RWPE2 (cell line): ENCODE results near the gene WDR20.
"Not testable (repeated sequence)": the region's sequence is repeated elsewhere in the genome, so short reads cannot be mapped to it uniquely, and the experiment has no call there.

ENCODE experiments used
- ATAC-seq: fragments of 200-7000 bp; cut with Tn5 transposase; 3 replicates; pipeline ENCODE4 v1.9.1; 2021; ENCODE audit warnings: low read depth
- DNase-seq: peaks from one replicate; pipeline ENCODE4 v3.0.0-alpha.2; 2020; ENCODE audit warnings: low spot score
- H3K27ac ChIP-seq: fragments of 450-650 bp; 2 replicates; pipeline ENCODE4 v1.5.1; 2017; ENCODE audit warnings: mild to moderate bottlenecking; ENCODE audit not compliant: poor library complexity, severe bottlenecking
- H3K27me3 ChIP-seq: fragments of 250-450 bp; sonication (Bioruptor Pico); 2 replicates; pipeline ENCODE4 v1.5.1; 2021; ENCODE audit warnings: mild to moderate bottlenecking, moderate library complexity; ENCODE audit not compliant: insufficient read depth, poor library complexity, severe bottlenecking
- H3K36me3 ChIP-seq: fragments of 250-450 bp; sonication (Bioruptor Pico); 2 replicates; pipeline ENCODE4 v1.5.1; 2020; ENCODE audit warnings: low read depth, mild to moderate bottlenecking, moderate library complexity
- H3K4me1 ChIP-seq: fragments of 250-450 bp; sonication (Bioruptor Pico); 2 replicates; pipeline ENCODE4 v1.5.1; 2021; ENCODE audit warnings: mild to moderate bottlenecking, moderate library complexity; ENCODE audit not compliant: insufficient read depth, poor library complexity, severe bottlenecking
- H3K4me3 ChIP-seq: fragments of 250-450 bp; sonication (Bioruptor Pico); 2 replicates; pipeline ENCODE4 v1.5.1; 2021; ENCODE audit warnings: mild to moderate bottlenecking, moderate library complexity; ENCODE audit not compliant: severe bottlenecking
- H3K9me3 ChIP-seq: fragments of 250-450 bp; sonication (Bioruptor Pico); 2 replicates; pipeline ENCODE4 v1.5.1; 2021; ENCODE audit warnings: mild to moderate bottlenecking, moderate library complexity; ENCODE audit not compliant: severe bottlenecking
- CTCF ChIP-seq: fragments of 450-650 bp; IDR thresholded peaks from one replicate; pipeline ENCODE4 v1.5.1; 2017; ENCODE audit warnings: mild to moderate bottlenecking, moderate library complexity; ENCODE audit not compliant: poor library complexity, severe bottlenecking

WDR20 gene

GRCh38 chr14:102164241-102164641 lies 24.5 kb downstream of the WDR20 start:
- no peak for TF ChIP-seq CTCF
- DNase-seq = no peak
- peak; percentile 72; the same call in 1 of the 3 replicates for ATAC-seq
- H3K4me1 ChIP-seq = peaks cover 4% of the 10 kb centered on the region
- no peaks in the 10 kb centered on the region for H3K9me3 ChIP-seq
- H3K36me3 ChIP-seq = peaks cover 8% of the 10 kb centered on the region; the same call in 1 of the 2 replicates
- H3K27ac ChIP-seq = no peak overlapping the region
- no peak overlapping the region for H3K4me3 ChIP-seq
- no peaks in the 10 kb centered on the region for H3K27me3 ChIP-seq

GRCh38 chr14:102164965-102165364 lies 25.3 kb downstream of the WDR20 start:
- ATAC-seq (no peak), DNase-seq (no peak)
- no peaks in the 10 kb centered on the region for H3K27me3 ChIP-seq
- H3K9me3 ChIP-seq = no peaks in the 10 kb centered on the region
- TF ChIP-seq CTCF = no peak
- peaks cover 12% of the 10 kb centered on the region for H3K36me3 ChIP-seq
- peaks cover 4% of the 10 kb centered on the region for H3K4me1 ChIP-seq
- H3K27ac ChIP-seq = no peak overlapping the region
- H3K4me3 ChIP-seq = no peak overlapping the region

- H3K9me3 ChIP-seq = no peaks in the 10 kb centered on the region
- H3K27ac ChIP-seq = no peak overlapping the region
- no peak for TF ChIP-seq CTCF
- no peak for ATAC-seq
- H3K4me3 ChIP-seq = no peak overlapping the region
- peaks cover 6% of the 10 kb centered on the region for H3K36me3 ChIP-seq
- no peaks in the 10 kb centered on the region for H3K27me3 ChIP-seq
- no peak for DNase-seq
- H3K4me1 ChIP-seq = peaks cover 4% of the 10 kb centered on the region
These were observed 30.4 kb downstream of the WDR20 start for GRCh38 chr14:102170061-102170460.

GRCh38 chr14:102171173-102172020 lies 31.7 kb downstream of the WDR20 start:
- Histone ChIP-seq H3K4me3 (no peak overlapping the region), H3K9me3 (no peaks in the 10 kb centered on the region), H3K27ac (no peak overlapping the region), H3K36me3 (peaks cover 6% of the 10 kb centered on the region), H3K27me3 (no peaks in the 10 kb centered on the region), H3K4me1 (peaks cover 4% of the 10 kb centered on the region)
- TF ChIP-seq CTCF = no peak
- ATAC-seq = no peak
- DNase-seq = no peak

- H3K4me1 ChIP-seq, H3K27me3 ChIP-seq, DNase-seq, ATAC-seq, H3K27ac ChIP-seq, H3K4me3 ChIP-seq, H3K36me3 ChIP-seq, H3K9me3 ChIP-seq: not testable (repeated sequence)
These were observed 32.2 kb downstream of the WDR20 start for GRCh38 chr14:102172021-102172272.

- H3K4me1 ChIP-seq, H3K4me3 ChIP-seq, DNase-seq, H3K36me3 ChIP-seq, H3K27ac ChIP-seq, H3K9me3 ChIP-seq, H3K27me3 ChIP-seq, ATAC-seq: not testable (repeated sequence)
These were observed 33.0 kb downstream of the WDR20 start for GRCh38 chr14:102172721-102173120.
